GM21447 (cell line): ENCODE data around the gene GALNS.
A peak's percentile ranks its signal among the peaks of the same experiment; 100 is the strongest.
"Not testable (repeated sequence)": the region's sequence is repeated elsewhere in the genome, so short reads cannot be mapped to it uniquely, and the experiment has no call there.

Experiments
- ATAC-seq: cut with Tn5 transposase; IDR thresholded peaks from one replicate; pipeline ENCODE4 v1.9.1; 2021; ENCODE audit not compliant: unreplicated experiment

Gene GALNS

DNA sequence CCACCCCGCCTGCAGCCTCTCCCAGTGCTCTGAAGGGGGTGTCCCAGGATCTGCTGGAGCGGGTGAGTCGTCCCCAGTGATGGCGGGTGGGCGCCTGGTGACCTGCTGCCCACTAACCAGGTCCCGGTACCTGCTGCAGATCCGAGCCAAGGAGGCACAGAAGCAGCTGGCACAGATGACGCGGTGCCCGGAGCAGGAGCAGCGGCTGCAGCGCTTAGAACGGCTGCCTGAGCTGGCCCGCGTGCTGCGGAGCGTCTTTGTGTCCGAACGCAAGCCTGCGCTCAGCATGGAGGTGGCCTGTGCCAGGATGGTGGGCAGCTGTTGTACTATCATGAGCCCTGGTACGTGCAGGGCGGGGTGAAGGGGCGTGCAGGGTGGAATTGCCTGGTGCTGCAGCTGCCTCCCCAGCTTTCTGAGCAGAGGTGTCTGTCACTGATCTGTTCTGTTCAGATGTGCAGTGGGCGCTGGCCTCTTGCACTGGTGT, 49.6 kb downstream of the GALNS start:
- no peak for ATAC-seq

DNA sequence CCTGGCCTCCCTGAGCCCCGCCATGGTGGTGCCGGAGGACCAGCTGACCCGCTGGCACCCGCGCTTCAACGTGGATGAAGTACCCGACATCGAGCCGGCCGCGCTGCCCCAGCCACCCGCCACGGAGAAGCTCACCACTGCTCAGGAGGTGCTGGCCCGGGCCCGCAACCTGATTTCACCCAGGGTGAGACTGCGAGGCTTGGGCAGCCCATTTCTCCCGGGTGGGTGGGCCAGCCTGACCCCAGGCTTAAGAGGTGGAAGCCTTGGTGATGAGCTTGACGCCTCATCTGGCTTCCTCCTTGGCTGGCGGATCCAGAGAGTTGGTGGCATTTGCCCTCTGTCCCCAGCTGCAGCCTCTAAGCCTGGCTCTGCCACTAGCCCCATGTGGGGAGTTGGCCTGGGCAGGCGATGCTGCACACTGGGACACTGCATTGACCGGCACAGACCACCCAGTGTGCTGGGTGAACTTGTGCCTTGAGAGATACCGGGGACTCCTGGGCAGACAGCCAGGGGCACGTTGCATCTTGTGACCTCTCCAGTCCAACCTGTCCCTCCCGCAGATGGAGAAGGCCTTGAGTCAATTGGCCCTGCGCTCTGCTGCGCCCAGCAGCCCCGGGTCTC, 50.1 kb downstream of the GALNS start:
- no peak for ATAC-seq

DNA sequence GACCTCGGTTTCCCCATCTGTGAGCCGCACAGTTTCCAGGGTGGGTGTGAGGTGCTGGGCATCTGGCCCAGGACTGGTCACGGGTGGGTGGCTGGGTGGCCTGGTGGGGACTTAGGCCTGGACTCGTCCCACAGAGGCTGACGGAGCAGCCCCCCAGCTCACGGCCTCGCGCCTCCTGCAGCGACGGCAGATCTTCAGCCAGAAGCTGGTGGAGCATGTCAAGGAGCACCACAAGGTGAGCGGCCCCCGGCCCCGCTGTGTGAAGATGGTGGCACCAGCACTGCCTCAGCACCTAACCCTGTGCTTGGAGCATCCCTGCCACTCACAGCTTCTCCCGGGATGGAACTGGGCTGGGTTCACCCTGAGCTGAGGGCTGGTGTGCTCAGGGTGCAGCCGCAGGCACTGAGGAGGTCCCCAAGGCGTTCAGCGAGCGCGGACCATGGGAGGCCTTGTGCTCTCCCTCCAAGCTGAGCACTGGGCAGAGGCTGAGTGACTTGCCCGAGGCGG, 50.8 kb downstream of the GALNS start:
- no peak for ATAC-seq

- ATAC-seq = no peak
These were observed 51.4 kb downstream of the GALNS start for GRCh38 chr16:88805340-88805715.

- no peak for ATAC-seq
These were observed 52.0 kb downstream of the GALNS start for GRCh38 chr16:88804552-88805339.

DNA sequence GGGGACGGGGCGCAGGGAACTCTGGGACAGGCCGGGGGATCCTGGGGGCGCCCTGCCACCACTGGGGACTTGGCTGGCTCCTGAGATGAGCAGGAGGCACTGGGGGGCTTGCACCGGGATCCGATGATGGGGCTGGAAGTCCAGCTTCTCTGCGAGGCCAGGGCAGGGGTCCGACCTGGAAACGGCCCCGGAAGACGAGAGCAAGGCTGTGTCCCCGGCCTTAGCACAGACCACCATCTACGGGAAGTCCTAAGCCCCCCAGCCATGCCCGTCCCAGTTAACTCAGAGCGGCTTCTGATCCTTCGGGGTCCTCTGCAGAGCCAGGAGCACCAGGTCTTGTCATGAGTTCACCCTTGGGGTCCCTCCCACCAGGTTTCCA, 52.6 kb downstream of the GALNS start:
- no peak for ATAC-seq

DNA sequence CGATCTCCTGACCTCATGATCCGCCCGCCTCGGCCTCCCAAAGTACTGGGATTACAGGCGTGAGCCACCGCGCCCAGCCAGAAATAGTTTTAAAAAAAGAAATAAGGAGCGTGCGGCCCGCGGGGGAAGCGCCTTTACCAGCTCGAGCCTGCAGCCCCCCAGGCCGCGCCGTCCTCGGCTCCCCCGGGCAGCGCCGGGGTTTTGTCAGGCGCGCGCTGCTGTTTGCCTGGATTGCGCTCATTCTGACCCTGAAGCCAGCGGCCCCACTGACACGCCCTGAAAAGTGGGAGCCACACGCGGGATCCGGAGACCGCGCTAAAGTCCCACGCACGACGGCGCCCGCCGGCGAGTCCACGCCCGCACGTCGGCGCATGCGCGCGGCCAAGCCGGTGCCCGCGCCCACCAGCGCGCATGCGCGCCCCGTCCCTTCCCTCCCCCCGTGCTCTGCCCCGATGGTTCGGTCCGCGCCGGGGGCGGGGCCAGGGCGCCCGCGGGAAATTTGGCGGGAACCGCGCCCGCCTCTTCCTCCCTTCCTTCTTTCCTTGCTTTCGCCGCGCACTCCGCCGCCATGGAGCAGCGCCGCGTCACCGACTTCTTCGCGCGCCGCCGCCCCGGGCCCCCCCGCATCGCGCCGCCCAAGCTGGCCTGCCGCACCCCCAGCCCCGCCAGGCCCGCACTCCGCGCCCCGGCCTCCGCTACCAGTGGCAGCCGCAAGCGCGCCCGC, 53.3 kb downstream of the GALNS start, which contains the start of gene CDT1:
CDT1 (plus strand) TSS at position 526 of the 724 bp plus-strand sequence; CDS start at position 569, 43 bp downstream.
- peak; percentile 29 for ATAC-seq

DNA sequence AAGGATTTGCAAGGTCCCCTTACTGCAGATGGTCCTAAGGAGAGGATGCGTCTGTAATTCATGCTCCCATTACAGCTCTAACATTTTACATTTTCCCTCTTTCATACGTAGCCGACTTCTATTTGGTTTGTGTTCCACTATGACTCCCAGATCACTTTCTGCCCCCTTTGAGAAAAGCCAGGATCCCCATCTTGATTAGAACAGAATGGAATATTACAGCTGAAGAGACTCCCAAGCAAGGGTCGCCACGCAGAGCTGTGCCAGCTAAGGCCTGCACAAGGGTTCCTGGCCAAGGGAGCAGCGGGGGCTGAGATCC, 56.5 kb downstream of the GALNS start:
- no peak for ATAC-seq

DNA sequence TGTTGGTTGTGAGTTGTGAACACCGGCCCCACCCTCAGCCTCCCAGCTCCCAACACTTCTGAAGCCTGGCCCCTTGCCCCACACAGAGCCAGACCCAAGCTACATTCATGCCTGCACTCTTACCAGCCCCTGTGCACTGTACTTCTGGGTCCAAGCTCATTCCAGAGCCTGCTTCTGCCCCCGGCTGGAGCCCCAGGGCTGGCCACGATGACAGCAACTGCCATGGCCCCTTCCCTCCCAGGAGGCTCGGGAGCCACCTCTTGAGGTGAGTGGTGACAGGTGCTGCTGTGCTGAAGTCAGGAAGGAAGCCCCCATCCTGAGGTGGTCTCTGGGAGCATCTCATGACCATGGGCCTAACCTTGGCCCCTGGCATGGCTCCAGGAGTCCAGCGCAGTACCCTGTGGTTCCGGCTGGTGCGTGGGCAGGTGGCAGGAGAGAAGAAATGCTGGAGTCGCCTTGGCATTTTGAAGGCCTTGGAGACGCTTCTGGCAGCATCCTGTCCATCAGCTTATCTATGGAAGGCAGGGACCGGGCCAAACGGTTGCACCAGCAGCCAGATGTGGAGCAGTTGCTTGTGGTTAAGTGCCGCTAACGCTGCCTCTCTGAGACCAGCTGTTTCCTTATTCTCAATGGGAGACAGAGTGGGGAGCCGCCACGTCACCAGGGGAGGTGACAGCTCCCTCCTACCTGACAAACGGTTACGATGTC, 57.0 kb downstream of the GALNS start:
- ATAC-seq = no peak

- no peak for ATAC-seq
These were observed 57.8 kb downstream of the GALNS start for GRCh38 chr16:88798772-88799455.

- ATAC-seq = no peak
These were observed 58.7 kb downstream of the GALNS start for GRCh38 chr16:88798073-88798472.

GRCh38 chr16:88796278-88796677, 60.5 kb downstream of the GALNS start:
- ATAC-seq = no peak

DNA sequence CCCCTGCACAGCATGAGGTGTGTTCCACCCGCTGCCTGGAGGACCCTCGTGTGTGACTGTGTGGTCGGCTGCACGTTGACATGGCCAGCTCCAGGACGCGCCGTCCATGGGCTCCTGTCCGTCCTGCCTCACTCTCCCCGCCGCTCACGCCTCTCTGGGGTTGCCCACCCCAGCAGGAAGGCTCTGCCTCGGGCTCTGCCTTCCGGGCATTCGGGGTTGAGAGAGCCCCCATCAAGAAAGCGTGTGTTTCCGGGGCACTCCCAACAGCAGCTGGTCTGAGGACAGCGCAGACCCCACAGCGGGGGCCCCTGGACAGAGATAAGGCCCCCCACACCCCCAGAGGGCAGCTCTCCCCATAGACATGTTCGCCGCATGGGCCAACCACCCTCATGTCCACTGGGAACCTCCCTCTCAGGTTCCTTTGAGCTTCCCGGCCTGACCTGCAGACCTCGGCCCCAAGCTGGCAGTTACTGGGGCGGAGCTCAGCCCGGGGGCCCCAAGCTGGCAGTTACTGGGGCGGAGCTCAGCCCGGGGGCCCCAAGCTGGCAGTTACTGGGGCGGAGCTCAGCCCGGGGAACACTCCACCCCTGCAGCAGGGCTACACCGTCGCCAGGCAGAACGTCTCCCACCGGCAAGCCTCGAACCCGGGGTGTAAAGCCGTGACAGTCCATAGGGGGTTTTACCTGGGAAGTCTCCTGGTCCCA, 63.3 kb downstream of the GALNS start:
- no peak for ATAC-seq

- no peak for ATAC-seq
These were observed 64.0 kb downstream of the GALNS start for GRCh38 chr16:88792668-88793250.

GRCh38 chr16:88792078-88792550, 64.6 kb downstream of the GALNS start:
- no peak for ATAC-seq

DNA sequence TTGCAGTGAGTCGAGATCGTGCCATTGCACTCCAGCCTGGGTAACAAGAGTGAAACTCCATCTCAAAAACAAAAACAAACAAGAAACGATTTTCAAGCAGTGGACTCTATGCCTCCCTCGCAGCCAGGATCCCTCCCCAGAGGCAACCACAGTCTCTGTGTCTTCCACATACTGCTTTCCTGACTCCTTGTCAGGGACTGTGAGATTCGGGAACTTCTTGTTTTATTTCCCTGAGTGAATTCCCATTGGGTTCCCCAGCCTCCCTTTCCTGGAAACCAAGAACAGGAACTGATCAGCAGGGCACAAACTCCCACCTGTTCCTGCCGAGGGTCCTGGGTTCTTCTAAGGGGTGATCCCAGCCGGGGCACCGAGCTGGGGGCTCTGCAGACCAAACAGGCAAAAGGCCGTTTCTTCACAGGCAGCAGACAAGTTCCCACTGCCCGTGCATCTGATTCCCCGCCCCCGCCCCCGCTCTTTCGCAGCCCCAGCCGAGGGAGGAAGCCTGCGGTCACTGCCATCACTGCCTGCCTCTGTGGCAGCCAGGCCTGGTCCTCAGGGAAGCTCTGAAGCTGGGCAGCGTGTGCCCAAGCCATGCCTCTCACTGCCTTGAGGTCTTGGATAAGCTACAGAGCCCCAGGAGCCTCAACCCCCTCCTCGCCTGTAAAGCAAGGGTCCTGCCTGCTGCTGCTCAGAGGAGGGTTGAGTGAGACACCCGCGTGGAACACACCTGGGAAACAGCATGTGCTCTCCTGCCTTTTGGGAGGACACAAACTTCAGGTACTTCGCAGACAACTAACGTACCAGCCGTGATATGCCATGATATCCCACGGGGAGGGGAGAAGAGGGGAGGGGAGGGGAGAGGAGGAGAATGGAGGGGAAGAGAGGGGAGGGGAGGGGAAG, 66.2 kb downstream of the GALNS start:
- no peak for ATAC-seq

GRCh38 chr16:88789594-88789993, 67.2 kb downstream of the GALNS start:
- no peak for ATAC-seq

- not testable (repeated sequence) for ATAC-seq
These were observed 68.0 kb downstream of the GALNS start for GRCh38 chr16:88788749-88789148.
